Smooth muscle cell (in vitro differentiated cells): ENCODE measurements around the gene ARHGEF17. TPM values are rescaled to one million over a fixed set of nuclear protein-coding genes. Genes with fewer than 3 reads are reported as not detected.

Source experiments
- DNase-seq: peaks from one replicate; lab custom pipeline; 2025; ENCODE audit not compliant: unreplicated experiment; lab: John Stamatoyannopoulos, UW
- H2AFZ ChIP-seq: fragments of 200-600 bp; sonication (generic); 2 replicates; pipeline ENCODE4 v1.6.0; 2016; ENCODE audit warnings: antibody characterized with exemption, low read depth, mild to moderate bottlenecking
- H3F3A ChIP-seq: fragments of 200-600 bp; sonication (generic); 2 replicates; pipeline ENCODE4 v1.6.0; 2017; ENCODE audit warnings: antibody characterized with exemption, low read depth
- H3K27ac ChIP-seq: fragments of 200-600 bp; sonication (generic); 2 replicates; pipeline ENCODE4 v1.5.1; 2016; ENCODE audit warnings: low read depth, mild to moderate bottlenecking
- H3K27me3 ChIP-seq: fragments of 200-600 bp; sonication (generic); 2 replicates; pipeline ENCODE4 v1.6.1; 2016; ENCODE audit warnings: low read depth, mild to moderate bottlenecking
- H3K36me3 ChIP-seq: fragments of 200-600 bp; sonication (generic); 2 replicates; pipeline ENCODE4 v1.5.1; 2016; ENCODE audit warnings: low read depth
- H3K4me1 ChIP-seq: fragments of 200-600 bp; sonication (generic); 2 replicates; pipeline ENCODE4 v1.5.1; 2016; ENCODE audit warnings: low read depth
- H3K4me2 ChIP-seq: fragments of 200-600 bp; sonication (generic); 2 replicates; pipeline ENCODE4 v1.6.0; 2016; ENCODE audit warnings: mild to moderate bottlenecking
- H3K4me3 ChIP-seq: fragments of 200-600 bp; sonication (generic); 2 replicates; pipeline ENCODE4 v1.5.1; 2016; ENCODE audit warnings: mild to moderate bottlenecking
- H3K79me2 ChIP-seq: fragments of 200-600 bp; sonication (generic); 2 replicates; pipeline ENCODE4 v1.6.0; 2016; ENCODE audit warnings: low read depth, mild to moderate bottlenecking
- H3K9ac ChIP-seq: fragments of 200-600 bp; sonication (generic); 2 replicates; pipeline ENCODE4 v1.6.0; 2016; ENCODE audit warnings: low read depth
- H3K9me3 ChIP-seq: fragments of 200-600 bp; sonication (generic); replicated peaks from 2 replicates; pipeline ENCODE4 v1.5.1; 2016; ENCODE audit warnings: low read depth
- H4K20me1 ChIP-seq: fragments of 200-600 bp; sonication (generic); 2 replicates; pipeline ENCODE4 v1.6.0; 2016; ENCODE audit warnings: low read depth
- CTCF ChIP-seq: fragments of 200-600 bp; sonication (generic); IDR thresholded peaks from 2 replicates; pipeline ENCODE4 v1.5.1; 2017; ENCODE audit warnings: borderline replicate concordance, mild to moderate bottlenecking, antibody characterized with exemption; ENCODE audit not compliant: insufficient read depth, poor library complexity, severe bottlenecking
- WGBS: methylation state at CpG from one replicate; pipeline ENCODE4 v1.1.7; 2016; ENCODE audit warnings: low lambda C conversion rate; 5-methylcytosine and 5-hydroxymethylcytosine counted together
- polyA plus RNA-seq: library from polyadenylated mRNA; unstranded; fragments of >200 nt; fragmentation: Nextera tagmentation; extraction: Ambion mirVana; gene quantifications from 2 replicates; pipeline ENCODE4 v1.2.1, GENCODE V29; 2016
- total RNA-seq: library from RNA; depleted of rRNA; stranded (reverse); fragments of >200 nt; gene quantifications from 2 replicates; pipeline ENCODE4 v1.2.3, GENCODE V29; 2014

The ARHGEF17 gene
- total and polyA plus RNA-seq, 2 experiments from 2014 or later = 18.0 to 27.8 TPM

- Histone ChIP-seq H3K27me3 (no peaks in the 10 kb centered on the region), H3K9me3 (no peaks in the 10 kb centered on the region), H3K79me2 (peaks cover 63% of the 10 kb centered on the region), H3K4me3 (no peak overlapping the region), H3K27ac (no peak overlapping the region), H2AFZ (no peak overlapping the region), H3F3A (no peaks in the 10 kb centered on the region), H3K4me1 (no peaks in the 10 kb centered on the region), H3K36me3 (no peaks in the 10 kb centered on the region), H4K20me1 (peaks cover 99% of the 10 kb centered on the region), H3K9ac (no peak overlapping the region), H3K4me2 (no peak overlapping the region)
- DNase-seq = no peak
- 91% methylated on average over 16 of the region's 20 CpGs for WGBS
- no peak for TF ChIP-seq CTCF
Observed at GRCh38 chr11:73344191-73344607, 36.1 kb downstream of the ARHGEF17 start.

GRCh38 chr11:73345481-73346160 is 37.5 kb downstream of the ARHGEF17 start:
- Histone ChIP-seq H3K4me2 (no peak overlapping the region), H4K20me1 (peaks cover 98% of the 10 kb centered on the region), H3K36me3 (no peaks in the 10 kb centered on the region), H2AFZ (no peak overlapping the region), H3K27ac (no peak overlapping the region), H3F3A (no peaks in the 10 kb centered on the region), H3K27me3 (no peaks in the 10 kb centered on the region), H3K4me1 (no peaks in the 10 kb centered on the region), H3K4me3 (no peak overlapping the region), H3K9me3 (no peaks in the 10 kb centered on the region), H3K9ac (no peak overlapping the region), H3K79me2 (peaks cover 54% of the 10 kb centered on the region)
- DNase-seq = no peak
- WGBS = 99% methylated on average over 5 of the region's 5 CpGs
- TF ChIP-seq CTCF = no peak

DNA sequence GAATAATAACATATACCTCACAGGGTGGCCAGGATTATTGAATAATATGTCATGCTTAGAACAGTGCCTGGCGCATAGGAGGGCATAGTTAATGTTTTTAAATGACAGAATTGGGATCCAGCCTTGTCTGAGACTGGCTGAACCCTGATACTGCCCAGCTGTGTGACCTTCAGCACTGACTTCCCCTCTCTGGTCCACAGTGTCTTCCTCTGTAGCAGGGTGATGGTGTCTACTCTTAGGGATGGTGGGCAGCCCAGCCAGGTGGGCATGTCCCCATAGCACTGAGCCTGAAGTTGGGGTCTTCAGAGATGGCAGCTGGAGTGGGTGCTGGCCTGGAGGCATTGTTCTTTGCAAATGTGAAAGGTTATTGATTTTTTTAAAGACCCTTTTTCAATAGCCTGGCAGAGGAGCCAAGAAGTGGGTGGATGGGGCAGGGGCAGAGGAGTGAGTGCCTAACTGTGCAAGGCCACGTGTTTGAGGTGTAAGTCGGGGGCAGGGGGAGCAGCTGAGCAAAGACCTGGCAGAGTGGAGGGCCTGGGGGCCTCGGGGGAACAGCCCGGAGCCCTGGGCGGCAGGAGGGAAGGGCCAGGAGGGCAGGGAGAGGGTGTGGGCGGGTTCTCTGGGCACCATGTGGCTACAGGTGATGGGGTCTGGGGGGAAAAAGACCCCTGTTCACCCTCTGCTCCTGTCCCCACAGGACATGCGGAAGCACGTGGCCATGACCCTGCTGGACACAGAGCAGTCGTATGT is 38.3 kb downstream of the ARHGEF17 start:
- no peak for DNase-seq
- WGBS = 88% methylated on average over 6 of the region's 10 CpGs
- no peaks in the 10 kb centered on the region for H3K27me3 ChIP-seq
- peaks cover 46% of the 10 kb centered on the region for H3K79me2 ChIP-seq
- H3K4me3 ChIP-seq = no peak overlapping the region
- no peaks in the 10 kb centered on the region for H3K36me3 ChIP-seq
- H3K9ac ChIP-seq = no peak overlapping the region
- H4K20me1 ChIP-seq = peaks cover 96% of the 10 kb centered on the region
- H3K9me3 ChIP-seq = no peaks in the 10 kb centered on the region
- no peak for TF ChIP-seq CTCF
- H3K4me2 ChIP-seq = no peak overlapping the region
- no peak overlapping the region for H3K27ac ChIP-seq
- H3K4me1 ChIP-seq = no peaks in the 10 kb centered on the region
- no peaks in the 10 kb centered on the region for H3F3A ChIP-seq
- no peak overlapping the region for H2AFZ ChIP-seq
